ENCODE results near the gene SPINT1.

DNA sequence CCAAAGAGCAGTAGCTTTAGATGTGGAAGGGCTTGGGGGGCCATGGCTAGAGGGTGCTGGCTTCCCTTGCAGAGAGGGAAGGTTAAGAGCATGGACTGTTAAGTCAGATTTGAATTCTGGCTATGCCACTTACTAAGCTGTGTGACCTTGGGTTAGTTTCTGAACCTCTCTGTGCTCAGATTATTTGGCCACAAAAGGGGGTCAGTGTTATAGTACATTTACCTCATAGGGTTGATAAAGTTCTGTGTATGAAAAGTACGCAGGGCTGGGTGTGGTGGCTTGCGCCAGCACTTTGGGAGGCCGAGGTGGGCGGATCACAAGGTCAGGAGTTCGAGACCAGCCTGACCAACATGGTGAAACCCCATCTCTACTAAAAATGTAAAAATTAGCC lies 57.2 kb downstream of the SPINT1 start:
- TF ChIP-seq, protein P1, sequence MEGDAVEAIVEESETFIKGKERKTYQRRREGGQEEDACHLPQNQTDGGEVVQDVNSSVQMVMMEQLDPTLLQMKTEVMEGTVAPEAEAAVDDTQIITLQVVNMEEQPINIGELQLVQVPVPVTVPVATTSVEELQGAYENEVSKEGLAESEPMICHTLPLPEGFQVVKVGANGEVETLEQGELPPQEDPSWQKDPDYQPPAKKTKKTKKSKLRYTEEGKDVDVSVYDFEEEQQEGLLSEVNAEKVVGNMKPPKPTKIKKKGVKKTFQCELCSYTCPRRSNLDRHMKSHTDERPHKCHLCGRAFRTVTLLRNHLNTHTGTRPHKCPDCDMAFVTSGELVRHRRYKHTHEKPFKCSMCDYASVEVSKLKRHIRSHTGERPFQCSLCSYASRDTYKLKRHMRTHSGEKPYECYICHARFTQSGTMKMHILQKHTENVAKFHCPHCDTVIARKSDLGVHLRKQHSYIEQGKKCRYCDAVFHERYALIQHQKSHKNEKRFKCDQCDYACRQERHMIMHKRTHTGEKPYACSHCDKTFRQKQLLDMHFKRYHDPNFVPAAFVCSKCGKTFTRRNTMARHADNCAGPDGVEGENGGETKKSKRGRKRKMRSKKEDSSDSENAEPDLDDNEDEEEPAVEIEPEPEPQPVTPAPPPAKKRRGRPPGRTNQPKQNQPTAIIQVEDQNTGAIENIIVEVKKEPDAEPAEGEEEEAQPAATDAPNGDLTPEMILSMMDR (IDR thresholded peaks at IDR 0.05; ENCODE audit: low read depth, low read length): no peak
- TF ChIP-seq POLR2A (IDR thresholded peaks at IDR 0.05; ENCODE audit: extremely low read depth, insufficient read length): no peak
- TF ChIP-seq, protein P2, sequence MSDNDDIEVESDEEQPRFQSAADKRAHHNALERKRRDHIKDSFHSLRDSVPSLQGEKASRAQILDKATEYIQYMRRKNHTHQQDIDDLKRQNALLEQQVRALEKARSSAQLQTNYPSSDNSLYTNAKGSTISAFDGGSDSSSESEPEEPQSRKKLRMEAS (IDR thresholded peaks at IDR 0.05; ENCODE audit: low read depth, low read length): no peak

Data from NB4 (cell line).